Measurements from ENCODE around the gene NDUFAB1. TPM values are rescaled to one million over a fixed set of nuclear protein-coding genes. Genes with fewer than 3 reads are reported as not detected.

NDUFAB1 gene
- 601 and 760 TPM in 2 replicates for total RNA-seq (2016; rRNA removed; fragmentation: Illumina TruSeq; extraction: Trizol)
- 295 and 299 TPM in 2 replicates for total RNA-seq (2016; cell fraction: cytosol; rRNA removed; fragmentation: Illumina TruSeq; extraction: Trizol; ENCODE audit: low read depth)
- 602 and 798 TPM in 2 replicates for total RNA-seq (2016; cell fraction: insoluble cytoplasmic fraction; rRNA removed; fragmentation: Illumina TruSeq; extraction: Trizol)
- 285 and 300 TPM in 2 replicates for total RNA-seq (2016; cell fraction: membrane; rRNA removed; fragmentation: Illumina TruSeq; extraction: Trizol)
- total RNA-seq (2016; cell fraction: nucleus; rRNA removed; fragmentation: Illumina TruSeq; extraction: Trizol): 185 and 192 TPM in 2 replicates
- polyA plus RNA-seq (2011; rRNA removed): 192 and 221 TPM in 2 replicates
- polyA plus RNA-seq (2011; cell fraction: cytosol; rRNA removed): 288 and 387 TPM in 2 replicates
- polyA plus RNA-seq (2011; cell fraction: nucleus; rRNA removed): 84.1 and 87.7 TPM in 2 replicates
- 224 and 262 TPM in 2 replicates for polyA plus RNA-seq (2012)
- 233 and 257 TPM in 2 replicates for polyA plus RNA-seq (2016; cell fraction: cytosol; fragmentation: Illumina TruSeq; extraction: Trizol; ENCODE audit: low read depth)
- polyA plus RNA-seq (2016; cell fraction: insoluble cytoplasmic fraction; fragmentation: Illumina TruSeq; extraction: Trizol; ENCODE audit: low read depth): 608 and 670 TPM in 2 replicates
- polyA plus RNA-seq (2016; cell fraction: membrane; fragmentation: Illumina TruSeq; extraction: Trizol; ENCODE audit: low read depth): 191 and 215 TPM in 2 replicates
- polyA plus RNA-seq (2016; cell fraction: nucleus; fragmentation: Illumina TruSeq; extraction: Trizol; ENCODE audit: insufficient read depth, low read depth): 276 and 279 TPM in 2 replicates
- polyA minus RNA-seq (2011; rRNA and poly(A)+ RNA removed; ENCODE audit: low replicate concordance): 41.0 and 74.5 TPM in 2 replicates
- polyA minus RNA-seq (2011; cell fraction: cytosol; rRNA and poly(A)+ RNA removed): 75.4 and 99.6 TPM in 2 replicates
- 33.9 and 41.0 TPM in 2 replicates for polyA minus RNA-seq (2011; cell fraction: nucleus; rRNA and poly(A)+ RNA removed)
- Bru-seq, nascent RNA: percentile 91 among the genes with signal in this experiment
- percentile 91 among the genes with signal in this experiment for BruChase-seq, experiment 1, labeled RNA remaining after a 6-hour chase
- BruChase-seq, experiment 2, labeled RNA remaining after a 2-hour chase: percentile 89 among the genes with signal in this experiment
- long read RNA-seq, experiment 1, transcript NDUFAB1-201 (5 exons, 717 nt): major isoform, 518 of 526 reads
- long read RNA-seq, experiment 1, partial matches to known transcripts: 1 of 526 reads
- long read RNA-seq, experiment 1, other reads (novel, unspliced or antisense): 3 of 526 reads
- long read RNA-seq, experiment 2, transcript NDUFAB1-201 (5 exons, 717 nt): major isoform, 395 of 432 reads
- long read RNA-seq, experiment 2, partial matches to known transcripts: 21 of 432 reads
- long read RNA-seq, experiment 2, other reads (novel, unspliced or antisense): 9 of 432 reads

- ChIA-PET POLR2A (interaction anchor here (1.0 to 2.2 kb wide), 7 partner anchors 15 to 57 kb away, joined by 3 to 28 read pairs (median 5); partner anchors contain the start of genes DCTN5, EARS2, PALB2 and UBFD1), CTCF (ENCODE audit: low intra/inter-chr PET ratio, low total read pairs) (interaction anchor here (2.2 to 2.5 kb wide), 2 partner anchors 39 to 161 kb away, joined by 10 to 12 read pairs; partner anchors contain the start of genes EARS2 and UBFD1)
- Histone ChIP-seq H3K4me1 (ENCODE audit: insufficient read depth, low read length) (peaks cover 31% of the 10 kb centered on the region), H3K4me2 (ENCODE audit: low read depth, low read length) (peak within 1 kb of the TSS; percentile 93), H4K20me1 (ENCODE audit: insufficient read depth, low read length) (peaks cover 25% of the 10 kb centered on the region), H3K36me3 (replicated peaks in 1 of 2; ENCODE audit: control insufficient read depth in 1 of 2, insufficient read depth in 2 of 2, low read length in 2 of 2) (peaks cover 18 to 30% of the 10 kb centered on the region in 2 experiments), H3K27me3 (ENCODE audit: control insufficient read depth in 1 of 2, insufficient read depth in 2 of 2, low read length in 2 of 2) (peaks cover 0 to 5% of the 10 kb centered on the region in 2 experiments; a peak in 1 of 5 replicates), H2AFZ (ENCODE audit: low read length) (peak within 1 kb of the TSS; percentile 85), H3K9ac (ENCODE audit: insufficient read depth, low read depth, low read length) (peak within 1 kb of the TSS; percentile 97), H3K4me3 (replicated peaks in 1 of 3; ENCODE audit: insufficient read depth in 1 of 3, low read depth in 2 of 3, low read length in 3 of 3) (peak within 1 kb of the TSS; percentile 72 to 98 (median 97)), H3K9me3 (ENCODE audit: low read length) (no peaks in the 10 kb centered on the region), H3K79me2 (ENCODE audit: insufficient read depth, low read length) (peaks cover 48% of the 10 kb centered on the region), H3K27ac (ENCODE audit: extremely low read length, insufficient read depth, low read length) (peak within 1 kb of the TSS; percentile 80)
- 2% methylated on average over 56 of the region's 67 CpGs for WGBS (ENCODE audit: low lambda C conversion rate)
- in situ Hi-C loops (cut with HindIII; ENCODE audit: extremely low pct_ligation_motif_present, low pct_unique_long_range_greater_than_20kb): no loop called here
- peak; percentile 96 for ATAC-seq
- intact Hi-C loops (cut with micrococcal nuclease; ENCODE audit: unreplicated experiment): loop anchor here (1.0 to 2.0 kb wide), 2 partner anchors 39 to 45 kb away; partner anchors contain the start of genes DCTN5, EARS2, PALB2 and UBFD1
- no TSS peak for BruUV-seq (replicated peaks)
- DNase-seq (ENCODE audit: low spot score): peak; percentile 91
- FAIRE-seq: peak; percentile 55
- TF ChIP-seq KLF6 (CRISPR knock-in tag; IDR thresholded peaks at IDR 0.05) (peak; percentile 84), RORA (CRISPR knock-in tag; IDR thresholded peaks at IDR 0.05) (no peak), ZNF605 (CRISPR knock-in tag; IDR thresholded peaks at IDR 0.05) (peak; percentile 93; the same call in 1 of the 2 replicates), ZNF224 (CRISPR knock-in tag; IDR thresholded peaks at IDR 0.05) (peak; percentile 97), HMG20A (CRISPR knock-in tag; IDR thresholded peaks at IDR 0.05; ENCODE audit: borderline replicate concordance) (no peak; the same call in 1 of the 2 replicates), PRDM4 (CRISPR knock-in tag; IDR thresholded peaks at IDR 0.05; ENCODE audit: borderline replicate concordance) (peak; percentile 65; the same call in 1 of the 2 replicates), KDM2A (CRISPR knock-in tag; IDR thresholded peaks at IDR 0.05; ENCODE audit: borderline replicate concordance, low read depth) (peak; percentile 95), KLF13 (CRISPR knock-in tag; IDR thresholded peaks at IDR 0.05) (0 out of 2 replicates have a peak, but pooled peaks have one; percentile 87), PCBP1 (IDR thresholded peaks at IDR 0.05; ENCODE audit: borderline replicate concordance, low read depth, low read length) (no peak), TARDBP (CRISPR knock-in tag; IDR thresholded peaks at IDR 0.05) (peak; percentile 98), ATRX (CRISPR knock-in tag; IDR thresholded peaks at IDR 0.05; ENCODE audit: borderline replicate concordance) (no peak), PHF5A (CRISPR knock-in tag; IDR thresholded peaks at IDR 0.05; ENCODE audit: low read depth, unreplicated experiment) (peak; percentile 93), GLMP (CRISPR knock-in tag; IDR thresholded peaks at IDR 0.05; ENCODE audit: borderline replicate concordance) (no peak), SUZ12 (IDR thresholded peaks at IDR 0.05; ENCODE audit: low read depth, low read length) (peak; percentile 66)
Observed at GRCh38 chr16:23595951-23596720, at the start of gene NDUFAB1. TSS of gene NDUFAB1 (minus strand) at chr16:23596316. CDS start at chr16:23596290, 26 bp downstream.

Measured in HepG2 (cell line).